ENCODE measurements around the gene KRTAP4-12.
"Not testable (repeated sequence)": the region's sequence is repeated elsewhere in the genome, so short reads cannot be mapped to it uniquely, and the experiment has no call there.

The KRTAP4-12 gene

DNA sequence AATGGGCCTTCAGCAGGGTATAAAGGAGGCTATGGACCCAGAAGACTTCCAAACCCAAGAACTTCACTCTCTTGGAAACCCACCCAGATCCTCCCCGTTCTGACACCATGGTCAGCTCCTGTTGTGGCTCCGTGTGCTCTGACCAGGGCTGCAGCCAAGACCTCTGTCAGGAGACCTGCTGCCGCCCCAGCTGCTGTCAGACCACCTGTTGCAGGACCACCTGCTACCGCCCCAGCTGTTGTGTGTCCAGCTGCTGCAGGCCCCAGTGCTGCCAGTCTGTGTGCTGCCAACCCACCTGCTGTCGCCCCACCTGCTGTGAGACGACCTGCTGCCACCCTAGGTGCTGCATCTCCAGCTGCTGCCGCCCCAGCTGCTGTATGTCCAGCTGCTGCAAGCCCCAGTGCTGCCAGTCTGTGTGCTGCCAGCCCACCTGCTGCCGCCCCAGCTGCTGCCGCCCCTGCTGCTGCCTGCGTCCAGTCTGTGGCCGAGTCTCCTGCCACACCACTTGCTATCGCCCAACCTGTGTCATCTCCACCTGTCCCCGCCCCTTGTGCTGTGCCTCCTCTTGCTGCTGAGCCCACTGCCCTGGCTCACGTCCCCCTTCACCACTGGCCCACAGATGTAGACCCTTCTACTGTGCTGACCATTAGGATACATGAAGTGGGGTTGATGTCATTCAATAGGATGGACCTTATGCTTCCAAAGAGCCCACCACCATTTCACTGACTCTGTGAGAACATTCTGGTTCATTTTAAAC, 39.7 kb downstream of the KRTAP4-12 start, which contains the start of gene KRTAP4-7:
TSS of gene KRTAP4-7 (plus strand) at position 51 of the 757 bp plus-strand sequence. CDS start at position 108, 57 bp downstream.
- not testable (repeated sequence) for DNase-seq

DNA sequence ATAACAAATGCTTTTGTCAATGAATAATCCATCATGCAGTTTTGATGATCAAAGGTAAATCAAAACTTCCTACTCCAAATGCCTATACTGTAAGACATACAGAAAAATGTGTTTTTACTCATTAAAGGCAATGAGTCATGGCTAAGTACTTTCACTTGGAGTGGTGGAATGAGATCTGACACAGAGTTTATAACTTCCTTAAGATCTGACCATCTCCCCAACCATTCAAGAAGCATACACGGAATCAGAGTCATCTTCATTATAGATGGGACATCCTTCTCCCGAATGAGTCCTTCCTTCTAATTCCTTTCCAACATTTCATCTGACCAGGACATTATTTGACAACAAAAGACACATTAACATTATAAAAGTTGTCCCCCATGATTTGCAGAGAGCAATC, 40.6 kb downstream of the KRTAP4-12 start:
- DNase-seq, result not testable (repeated sequence)

DNA sequence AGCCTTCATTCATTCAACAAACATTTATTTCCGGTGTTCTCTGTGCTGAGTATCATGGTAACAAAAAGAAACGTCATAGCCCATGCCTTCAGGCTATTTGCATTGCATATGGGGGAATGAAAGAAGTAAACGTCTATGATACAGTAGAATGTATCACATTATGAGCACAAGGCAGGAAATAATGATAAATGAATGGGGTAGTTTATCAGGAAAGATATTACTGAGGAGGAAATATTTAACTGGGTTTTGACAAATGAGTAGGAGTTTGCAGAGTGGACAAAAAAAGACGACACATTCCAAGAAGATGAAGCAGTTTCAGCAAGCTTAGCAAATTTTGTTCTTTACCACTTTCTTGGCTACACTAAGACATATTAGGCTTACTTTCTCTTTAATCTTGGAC, 41.4 kb downstream of the KRTAP4-12 start:
- no peak for DNase-seq

DNA sequence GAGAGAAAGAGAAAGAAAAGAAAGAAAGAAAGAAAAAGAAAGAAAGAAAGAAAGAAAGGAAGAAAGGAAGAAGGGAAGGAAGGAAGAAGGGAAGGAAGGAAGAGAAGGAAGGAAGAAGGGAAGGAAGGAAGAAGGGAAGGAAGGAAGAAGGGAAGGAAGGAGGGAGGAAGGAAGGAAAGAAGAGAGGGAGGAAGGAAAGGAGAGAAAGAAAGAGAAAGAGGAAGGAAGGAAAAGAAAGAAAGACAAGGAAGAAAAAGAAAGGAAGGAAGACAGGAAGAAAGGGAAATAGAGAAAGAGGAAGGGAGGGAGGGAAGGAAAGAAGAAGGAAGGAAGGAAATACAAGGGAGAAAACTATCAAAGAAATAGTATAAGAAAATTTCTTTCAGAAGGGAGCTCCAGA, 47.2 kb downstream of the KRTAP4-12 start:
- no peak for DNase-seq

DNA sequence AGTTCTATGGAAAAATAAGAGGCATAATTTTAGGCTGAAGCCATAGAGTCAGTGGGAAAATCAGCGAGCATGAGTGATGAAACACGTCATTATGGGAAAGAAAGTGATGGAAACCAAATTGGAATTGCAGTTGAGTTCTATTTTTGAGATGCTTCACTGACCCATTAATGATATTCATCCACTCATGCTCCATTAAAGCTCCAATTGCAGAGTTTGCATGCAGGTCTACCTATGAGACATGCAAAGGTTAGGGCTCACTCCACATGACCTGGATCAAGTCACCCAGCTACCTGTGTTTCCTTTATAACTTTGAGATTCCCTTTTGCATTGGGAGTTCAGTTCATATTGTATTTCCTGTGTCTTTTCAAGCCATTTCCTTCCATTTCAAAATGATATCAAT, 50.3 kb downstream of the KRTAP4-12 start:
- DNase-seq, result no peak
